Measurements from ENCODE around the gene RNF213.

The RNF213 gene

DNA sequence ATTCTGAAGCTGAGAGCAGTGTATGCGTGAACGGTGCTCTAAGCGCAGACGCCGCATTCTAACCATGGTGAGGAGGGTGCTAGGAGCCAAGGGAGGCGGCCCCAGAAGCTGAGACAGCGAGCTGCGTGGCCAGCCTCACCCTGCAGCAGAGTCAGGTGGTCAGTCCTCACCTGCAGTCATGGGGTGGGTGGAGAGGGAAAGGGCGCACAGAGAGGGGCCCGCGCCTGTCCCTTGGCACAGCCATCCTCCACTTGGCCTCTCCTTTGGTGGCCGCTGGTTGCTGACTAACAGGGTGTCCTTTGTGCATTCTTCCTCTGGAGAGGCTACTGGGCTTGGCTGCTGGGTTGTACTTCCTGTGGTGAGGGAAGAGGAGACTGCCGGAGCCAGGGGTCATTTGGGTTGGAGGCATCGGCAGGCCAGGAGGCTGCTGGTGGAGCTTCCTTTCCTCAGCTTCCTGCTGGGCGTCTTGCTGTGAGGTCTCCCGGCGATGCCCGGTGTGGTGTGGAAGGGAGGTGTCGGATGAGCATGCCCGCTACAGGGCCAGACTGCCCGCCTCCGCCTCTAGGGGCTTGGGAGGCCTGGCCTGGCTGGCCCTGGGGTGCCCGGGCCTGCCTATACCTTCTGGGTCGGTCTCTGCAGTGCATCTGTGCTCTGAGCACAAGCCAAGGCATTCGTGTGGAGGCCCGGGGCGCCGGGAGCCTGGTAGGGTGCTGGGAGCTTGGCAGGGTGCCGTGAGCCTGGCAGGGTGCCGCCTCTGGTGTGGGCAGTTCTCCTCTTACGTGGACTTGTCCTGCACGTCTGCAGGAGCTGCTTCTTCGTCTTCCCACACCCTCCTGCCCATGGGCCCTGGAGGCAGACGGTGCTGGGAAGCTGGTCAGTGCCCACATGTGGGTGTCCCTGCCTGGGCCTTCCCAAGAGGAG is 17.4 kb downstream of the RNF213 start:
- peaks cover 10% of the 10 kb centered on the region for H3K4me1 ChIP-seq (ENCODE audit: insufficient read depth, low read length)
- H3K9me3 ChIP-seq (ENCODE audit: low read length) = no peaks in the 10 kb centered on the region
- H3K36me3 ChIP-seq (ENCODE audit: insufficient read depth, low read length) = peaks cover 5% of the 10 kb centered on the region
- H3K27me3 ChIP-seq (ENCODE audit: control insufficient read depth in 1 of 2, insufficient read depth in 2 of 2, low read length in 2 of 2) = no peaks in the 10 kb centered on the region
- no peak overlapping the region for H3K27ac ChIP-seq (ENCODE audit: low read depth, low read length)
- no peak overlapping the region for H3K4me3 ChIP-seq (ENCODE audit: low read depth in 1 of 2, low read length in 2 of 2)
- no peak overlapping the region for H3K9ac ChIP-seq (ENCODE audit: low read length)

DNA sequence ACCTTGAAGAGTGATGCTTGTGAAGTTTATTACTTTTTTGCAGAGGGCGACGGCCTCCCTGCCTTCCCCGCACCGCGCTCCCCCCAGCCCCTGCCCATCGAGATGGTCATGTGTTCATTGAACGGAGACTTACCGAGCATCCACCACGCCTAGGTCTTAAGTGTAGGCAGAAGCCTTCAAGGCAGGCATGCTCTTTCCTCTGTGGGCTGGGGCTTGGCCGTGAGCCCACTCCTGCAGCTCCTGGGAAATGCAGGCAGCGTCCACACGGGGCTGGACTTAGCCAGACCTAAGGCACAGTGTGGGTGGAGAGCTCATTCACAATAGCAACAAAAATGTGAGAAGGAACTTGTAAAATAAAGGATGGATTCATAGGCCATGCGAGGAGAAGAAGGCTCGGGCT is 19.2 kb downstream of the RNF213 start:
- Histone ChIP-seq H3K36me3 (ENCODE audit: insufficient read depth, low read length) (peaks cover 5% of the 10 kb centered on the region), H3K4me1 (ENCODE audit: insufficient read depth, low read length) (peaks cover 10% of the 10 kb centered on the region), H3K27me3 (ENCODE audit: control insufficient read depth in 1 of 2, insufficient read depth in 2 of 2, low read length in 2 of 2) (no peaks in the 10 kb centered on the region), H3K4me3 (ENCODE audit: low read depth in 1 of 2, low read length in 2 of 2) (no peak overlapping the region), H3K9ac (ENCODE audit: low read length) (no peak overlapping the region), H3K27ac (ENCODE audit: low read depth, low read length) (no peak overlapping the region), H3K9me3 (ENCODE audit: low read length) (no peaks in the 10 kb centered on the region)

DNA sequence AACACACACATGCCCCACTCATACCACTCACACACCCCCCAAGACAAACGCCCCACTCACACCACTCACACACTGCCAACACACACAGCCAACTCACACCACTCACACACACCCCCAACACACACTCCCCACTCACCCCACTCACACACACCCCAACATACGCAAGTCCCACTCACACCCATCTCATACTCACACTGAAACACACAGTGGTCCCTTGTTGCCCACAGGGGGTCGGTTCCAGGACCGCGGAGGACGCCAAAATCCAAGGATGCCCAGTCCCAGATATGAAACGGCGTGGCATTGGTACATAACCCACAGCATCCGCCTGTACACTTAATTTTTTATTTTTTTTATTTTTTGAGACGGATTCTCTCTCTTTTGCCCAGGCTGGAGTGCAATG is 20.9 kb downstream of the RNF213 start:
- Histone ChIP-seq H3K27ac (ENCODE audit: low read depth, low read length) (no peak overlapping the region), H3K4me1 (ENCODE audit: insufficient read depth, low read length) (peaks cover 10% of the 10 kb centered on the region), H3K4me3 (ENCODE audit: low read depth in 1 of 2, low read length in 2 of 2) (no peak overlapping the region), H3K9ac (ENCODE audit: low read length) (no peak overlapping the region), H3K27me3 (ENCODE audit: control insufficient read depth in 1 of 2, insufficient read depth in 2 of 2, low read length in 2 of 2) (no peaks in the 10 kb centered on the region), H3K9me3 (ENCODE audit: low read length) (no peaks in the 10 kb centered on the region), H3K36me3 (ENCODE audit: insufficient read depth, low read length) (peaks cover 10% of the 10 kb centered on the region)

DNA sequence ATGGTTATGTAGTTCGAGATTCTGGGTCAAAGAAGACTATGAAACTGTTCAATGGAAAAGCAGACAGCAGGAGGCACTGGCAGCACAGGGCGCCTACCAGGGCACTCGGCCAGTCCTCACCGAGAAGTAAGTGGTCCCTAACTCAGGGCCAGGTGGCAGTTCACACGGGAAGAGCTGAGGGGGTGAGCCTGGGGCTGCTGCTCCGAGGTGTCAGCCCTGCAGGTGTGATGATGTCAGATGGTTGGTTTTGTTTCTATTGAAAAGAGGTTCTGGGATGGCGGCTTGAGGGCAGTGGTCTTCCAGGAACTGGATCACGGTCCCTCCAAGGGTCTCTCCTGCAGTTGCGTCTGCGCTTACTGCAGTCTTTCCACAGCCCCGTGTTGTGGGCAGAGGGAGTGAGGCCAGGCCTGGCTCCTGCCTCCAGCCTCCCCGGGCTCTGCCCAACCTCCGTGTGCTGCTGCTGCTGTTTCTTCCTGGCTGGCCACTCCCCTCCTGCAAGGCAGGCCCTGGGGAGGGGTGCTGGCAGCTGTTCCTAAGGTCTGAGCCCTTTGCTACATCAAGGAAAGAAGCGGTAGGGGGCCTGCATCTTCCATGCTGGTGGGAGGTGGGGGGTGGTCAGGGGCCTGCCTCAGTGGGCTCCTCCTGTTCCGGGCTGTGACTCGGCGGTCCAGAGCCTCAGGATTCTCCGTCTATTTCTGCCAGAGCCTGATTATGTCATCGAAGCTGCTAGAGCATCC is 22.6 kb downstream of the RNF213 start:
- H3K4me1 ChIP-seq (ENCODE audit: insufficient read depth, low read length) = peaks cover 10% of the 10 kb centered on the region
- no peaks in the 10 kb centered on the region for H3K27me3 ChIP-seq (ENCODE audit: control insufficient read depth in 1 of 2, insufficient read depth in 2 of 2, low read length in 2 of 2)
- H3K36me3 ChIP-seq (ENCODE audit: insufficient read depth, low read length) = peaks cover 17% of the 10 kb centered on the region
- H3K9ac ChIP-seq (ENCODE audit: low read length) = no peak overlapping the region
- no peak overlapping the region for H3K4me3 ChIP-seq (ENCODE audit: low read depth in 1 of 2, low read length in 2 of 2)
- no peaks in the 10 kb centered on the region for H3K9me3 ChIP-seq (ENCODE audit: low read length)
- no peak overlapping the region for H3K27ac ChIP-seq (ENCODE audit: low read depth, low read length)

DNA sequence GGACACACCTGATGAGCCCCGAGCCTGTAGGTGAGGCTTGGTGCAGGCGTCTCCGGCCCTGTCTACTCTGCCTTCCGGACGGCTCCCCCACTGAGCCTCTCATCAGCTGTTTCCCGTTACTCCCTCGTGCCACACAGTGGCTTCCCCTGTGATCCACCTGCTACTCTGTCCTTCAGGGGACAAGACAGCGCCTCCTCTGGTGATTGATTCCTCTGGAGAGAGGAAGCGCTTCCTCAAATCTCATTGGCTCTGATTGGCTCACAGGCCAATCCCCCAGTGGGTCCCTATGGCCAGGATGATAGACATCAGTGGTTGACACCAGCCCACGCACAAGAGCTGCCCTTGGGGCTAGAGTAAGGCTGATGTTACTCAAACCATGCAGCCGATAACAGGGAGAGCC is 24.0 kb downstream of the RNF213 start:
- Histone ChIP-seq H3K4me3 (ENCODE audit: low read depth in 1 of 2, low read length in 2 of 2) (no peak overlapping the region), H3K36me3 (ENCODE audit: insufficient read depth, low read length) (peaks cover 27% of the 10 kb centered on the region), H3K9ac (ENCODE audit: low read length) (no peak overlapping the region), H3K4me1 (ENCODE audit: insufficient read depth, low read length) (peaks cover 10% of the 10 kb centered on the region), H3K9me3 (ENCODE audit: low read length) (no peaks in the 10 kb centered on the region), H3K27me3 (ENCODE audit: control insufficient read depth in 1 of 2, insufficient read depth in 2 of 2, low read length in 2 of 2) (no peaks in the 10 kb centered on the region), H3K27ac (ENCODE audit: low read depth, low read length) (no peak overlapping the region)

DNA sequence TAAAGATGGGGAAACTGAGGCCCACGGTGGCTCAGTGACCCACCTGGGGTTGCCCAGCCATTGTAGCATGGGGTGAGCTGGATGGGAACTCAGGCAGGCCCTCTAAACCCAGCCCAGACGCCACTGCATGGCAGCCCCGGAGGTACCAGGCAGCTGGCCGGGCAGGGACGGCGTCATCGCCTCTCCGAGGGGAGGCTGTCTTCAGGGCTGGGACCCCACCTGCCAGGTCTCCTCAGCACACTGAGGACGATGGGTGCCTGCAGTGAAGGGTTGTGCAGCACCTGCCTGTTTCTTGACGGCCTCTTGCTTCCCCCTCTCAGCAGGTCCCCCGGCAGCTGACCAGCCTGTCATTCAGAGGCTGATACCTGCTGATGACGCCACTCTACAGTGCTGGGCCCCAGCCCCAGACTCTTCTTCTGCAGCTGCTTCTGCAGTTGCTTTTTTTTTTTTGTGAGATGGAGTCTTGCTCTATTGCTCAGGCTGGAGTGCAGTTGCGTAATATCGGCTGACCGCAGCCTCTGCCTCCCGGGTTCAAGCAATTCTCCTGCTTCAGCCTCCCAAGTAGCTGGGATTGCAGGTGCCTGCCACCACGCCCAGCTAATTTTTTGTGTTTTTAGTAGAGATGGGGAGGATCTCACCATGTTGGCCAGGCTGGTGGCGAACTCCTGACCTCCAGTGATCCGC is 24.7 kb downstream of the RNF213 start:
- H3K36me3 ChIP-seq (ENCODE audit: insufficient read depth, low read length) = peaks cover 35% of the 10 kb centered on the region
- no peaks in the 10 kb centered on the region for H3K9me3 ChIP-seq (ENCODE audit: low read length)
- H3K27me3 ChIP-seq (ENCODE audit: control insufficient read depth in 1 of 2, insufficient read depth in 2 of 2, low read length in 2 of 2) = no peaks in the 10 kb centered on the region
- no peak overlapping the region for H3K9ac ChIP-seq (ENCODE audit: low read length)
- H3K4me3 ChIP-seq (ENCODE audit: low read depth in 1 of 2, low read length in 2 of 2) = no peak overlapping the region
- peaks cover 2% of the 10 kb centered on the region for H3K4me1 ChIP-seq (ENCODE audit: insufficient read depth, low read length)
- no peak overlapping the region for H3K27ac ChIP-seq (ENCODE audit: low read depth, low read length)

DNA sequence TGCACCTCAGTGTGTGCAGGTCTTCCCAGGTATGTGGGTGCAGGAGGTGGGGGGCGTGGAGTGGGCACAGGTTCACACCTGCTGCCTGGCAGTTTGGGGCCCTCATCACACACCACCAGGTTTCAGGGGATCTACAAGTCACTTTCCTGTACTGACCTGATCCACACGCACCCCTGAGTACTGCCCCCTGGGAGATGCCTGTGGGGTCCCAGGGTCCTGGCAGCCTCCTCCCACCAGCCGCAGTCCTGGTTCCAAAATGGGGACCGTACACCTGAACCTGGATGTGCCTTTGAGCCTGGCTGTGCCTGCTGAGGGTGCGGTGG is 25.9 kb downstream of the RNF213 start:
- Histone ChIP-seq H3K36me3 (ENCODE audit: insufficient read depth, low read length) (peaks cover 42% of the 10 kb centered on the region), H3K4me3 (ENCODE audit: low read depth in 1 of 2, low read length in 2 of 2) (no peak overlapping the region), H3K9me3 (ENCODE audit: low read length) (no peaks in the 10 kb centered on the region), H3K9ac (ENCODE audit: low read length) (no peak overlapping the region), H3K27me3 (ENCODE audit: control insufficient read depth in 1 of 2, insufficient read depth in 2 of 2, low read length in 2 of 2) (no peaks in the 10 kb centered on the region), H3K27ac (ENCODE audit: low read depth, low read length) (no peak overlapping the region), H3K4me1 (ENCODE audit: insufficient read depth, low read length) (no peaks in the 10 kb centered on the region)

DNA sequence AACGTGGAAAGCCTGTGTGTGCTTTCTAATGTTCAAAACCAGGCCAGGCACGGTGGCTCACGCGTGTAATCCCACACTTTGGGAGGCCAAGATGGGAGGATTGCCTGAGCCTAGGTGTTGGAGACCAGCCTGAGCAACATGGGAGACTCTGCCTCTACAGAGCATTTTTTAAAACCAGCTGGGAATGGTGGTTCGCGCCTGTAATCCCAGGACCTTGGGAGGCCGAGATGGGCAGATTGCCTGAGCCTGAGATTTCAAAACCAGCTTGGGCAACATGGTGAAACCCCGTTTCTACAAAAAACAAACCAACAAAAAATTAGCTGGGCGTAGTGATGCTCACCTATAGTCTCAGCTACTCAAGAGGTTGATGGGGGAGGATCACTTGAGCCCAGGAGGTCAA is 26.4 kb downstream of the RNF213 start:
- Histone ChIP-seq H3K4me3 (ENCODE audit: low read depth in 1 of 2, low read length in 2 of 2) (no peak overlapping the region), H3K9ac (ENCODE audit: low read length) (no peak overlapping the region), H3K27ac (ENCODE audit: low read depth, low read length) (no peak overlapping the region), H3K36me3 (ENCODE audit: insufficient read depth, low read length) (peaks cover 46% of the 10 kb centered on the region), H3K4me1 (ENCODE audit: insufficient read depth, low read length) (no peaks in the 10 kb centered on the region), H3K9me3 (ENCODE audit: low read length) (no peaks in the 10 kb centered on the region), H3K27me3 (ENCODE audit: control insufficient read depth in 1 of 2, insufficient read depth in 2 of 2, low read length in 2 of 2) (no peaks in the 10 kb centered on the region)

DNA sequence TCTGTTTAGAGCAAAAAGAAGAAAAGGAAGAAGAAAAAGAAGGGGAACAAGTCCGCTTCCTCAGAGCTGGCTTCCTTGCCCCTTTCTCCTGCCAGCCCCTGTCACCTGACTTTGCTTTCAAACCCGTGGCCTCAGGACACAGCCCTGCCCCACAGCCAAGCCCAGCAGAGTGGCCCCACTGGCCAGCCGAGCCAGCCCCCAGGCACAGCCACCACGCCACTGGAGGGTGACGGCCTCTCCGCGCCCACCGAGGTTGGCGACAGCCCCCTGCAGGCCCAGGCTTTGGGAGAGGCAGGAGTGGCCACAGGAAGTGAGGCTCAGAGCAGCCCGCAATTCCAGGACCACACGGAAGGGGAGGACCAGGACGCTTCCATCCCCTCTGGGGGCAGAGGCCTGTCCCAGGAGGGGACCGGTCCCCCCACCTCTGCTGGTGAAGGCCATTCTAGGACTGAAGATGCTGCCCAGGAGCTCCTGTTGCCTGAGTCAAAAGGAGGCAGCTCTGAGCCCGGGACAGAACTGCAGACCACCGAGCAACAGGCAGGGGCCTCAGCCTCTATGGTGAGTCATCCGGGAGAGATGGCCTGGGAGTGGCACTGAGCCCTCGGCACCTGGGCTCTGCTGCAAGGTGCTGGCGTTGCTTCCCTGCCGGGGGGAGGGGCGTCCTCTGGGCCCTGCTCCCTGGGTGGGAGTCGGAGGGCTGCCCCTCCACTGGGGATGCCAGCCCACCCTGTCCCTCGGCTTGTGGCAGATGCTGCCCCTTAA is 27.3 kb downstream of the RNF213 start:
- H3K36me3 ChIP-seq (ENCODE audit: insufficient read depth, low read length) = peaks cover 52% of the 10 kb centered on the region
- no peaks in the 10 kb centered on the region for H3K27me3 ChIP-seq (ENCODE audit: control insufficient read depth in 1 of 2, insufficient read depth in 2 of 2, low read length in 2 of 2)
- H3K9me3 ChIP-seq (ENCODE audit: low read length) = no peaks in the 10 kb centered on the region
- H3K4me1 ChIP-seq (ENCODE audit: insufficient read depth, low read length) = no peaks in the 10 kb centered on the region
- H3K27ac ChIP-seq (ENCODE audit: low read depth, low read length) = no peak overlapping the region
- no peak overlapping the region for H3K9ac ChIP-seq (ENCODE audit: low read length)
- no peak overlapping the region for H3K4me3 ChIP-seq (ENCODE audit: low read depth in 1 of 2, low read length in 2 of 2)

DNA sequence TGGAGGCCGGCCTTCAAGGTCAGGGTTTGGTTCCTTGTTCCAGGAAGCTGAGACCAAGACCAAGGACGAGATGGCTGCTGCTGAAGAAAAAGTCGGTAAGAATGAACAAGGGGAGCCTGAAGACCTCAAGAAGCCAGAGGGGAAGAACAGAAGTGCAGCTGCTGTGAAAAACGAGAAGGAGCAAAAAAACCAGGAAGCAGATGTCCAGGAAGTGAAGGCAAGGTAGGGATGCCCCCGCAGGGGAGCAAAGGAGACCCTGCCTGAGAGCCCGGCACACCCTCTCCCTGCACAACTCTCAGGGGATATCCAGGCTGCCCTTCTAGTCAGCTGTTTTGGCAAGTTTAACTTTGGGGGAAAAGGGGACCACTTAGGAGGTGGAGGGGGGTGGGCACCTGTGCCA is 29.0 kb downstream of the RNF213 start:
- Histone ChIP-seq H3K36me3 (ENCODE audit: insufficient read depth, low read length) (peaks cover 61% of the 10 kb centered on the region), H3K4me1 (ENCODE audit: insufficient read depth, low read length) (no peaks in the 10 kb centered on the region), H3K4me3 (ENCODE audit: low read depth in 1 of 2, low read length in 2 of 2) (no peak overlapping the region), H3K27me3 (ENCODE audit: control insufficient read depth in 1 of 2, insufficient read depth in 2 of 2, low read length in 2 of 2) (no peaks in the 10 kb centered on the region), H3K27ac (ENCODE audit: low read depth, low read length) (no peak overlapping the region), H3K9me3 (ENCODE audit: low read length) (no peaks in the 10 kb centered on the region), H3K9ac (ENCODE audit: low read length) (no peak overlapping the region)

DNA sequence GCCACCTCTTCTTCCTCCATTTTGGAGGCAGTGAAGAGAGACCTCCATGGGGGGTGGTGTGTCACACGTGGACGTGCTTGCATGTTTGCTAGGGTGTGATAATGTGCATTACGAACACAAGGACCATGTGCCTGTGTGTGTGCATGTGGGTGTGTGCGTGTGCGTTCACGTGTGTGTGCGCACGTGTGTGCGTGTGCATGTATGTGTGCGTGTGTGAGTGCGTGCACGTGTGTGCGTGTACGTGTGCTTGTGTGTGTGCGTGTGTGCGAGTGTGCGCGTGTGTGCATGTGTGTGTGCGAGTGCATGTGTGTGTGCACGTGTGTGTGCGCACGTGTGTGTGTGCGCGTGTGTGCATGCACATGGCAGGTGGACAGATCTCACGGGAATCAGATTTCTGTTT is 29.5 kb downstream of the RNF213 start:
- H3K36me3 ChIP-seq (ENCODE audit: insufficient read depth, low read length) = peaks cover 61% of the 10 kb centered on the region
- no peak overlapping the region for H3K4me3 ChIP-seq (ENCODE audit: low read depth in 1 of 2, low read length in 2 of 2)
- H3K27ac ChIP-seq (ENCODE audit: low read depth, low read length) = no peak overlapping the region
- no peaks in the 10 kb centered on the region for H3K4me1 ChIP-seq (ENCODE audit: insufficient read depth, low read length)
- H3K9me3 ChIP-seq (ENCODE audit: low read length) = no peaks in the 10 kb centered on the region
- H3K9ac ChIP-seq (ENCODE audit: low read length) = no peak overlapping the region
- no peaks in the 10 kb centered on the region for H3K27me3 ChIP-seq (ENCODE audit: control insufficient read depth in 1 of 2, insufficient read depth in 2 of 2, low read length in 2 of 2)
